ENCODE results near the gene ATRIP.
"Not testable (repeated sequence)": the region's sequence is repeated elsewhere in the genome, so short reads cannot be mapped to it uniquely, and the experiment has no call there.

ATRIP gene

DNA sequence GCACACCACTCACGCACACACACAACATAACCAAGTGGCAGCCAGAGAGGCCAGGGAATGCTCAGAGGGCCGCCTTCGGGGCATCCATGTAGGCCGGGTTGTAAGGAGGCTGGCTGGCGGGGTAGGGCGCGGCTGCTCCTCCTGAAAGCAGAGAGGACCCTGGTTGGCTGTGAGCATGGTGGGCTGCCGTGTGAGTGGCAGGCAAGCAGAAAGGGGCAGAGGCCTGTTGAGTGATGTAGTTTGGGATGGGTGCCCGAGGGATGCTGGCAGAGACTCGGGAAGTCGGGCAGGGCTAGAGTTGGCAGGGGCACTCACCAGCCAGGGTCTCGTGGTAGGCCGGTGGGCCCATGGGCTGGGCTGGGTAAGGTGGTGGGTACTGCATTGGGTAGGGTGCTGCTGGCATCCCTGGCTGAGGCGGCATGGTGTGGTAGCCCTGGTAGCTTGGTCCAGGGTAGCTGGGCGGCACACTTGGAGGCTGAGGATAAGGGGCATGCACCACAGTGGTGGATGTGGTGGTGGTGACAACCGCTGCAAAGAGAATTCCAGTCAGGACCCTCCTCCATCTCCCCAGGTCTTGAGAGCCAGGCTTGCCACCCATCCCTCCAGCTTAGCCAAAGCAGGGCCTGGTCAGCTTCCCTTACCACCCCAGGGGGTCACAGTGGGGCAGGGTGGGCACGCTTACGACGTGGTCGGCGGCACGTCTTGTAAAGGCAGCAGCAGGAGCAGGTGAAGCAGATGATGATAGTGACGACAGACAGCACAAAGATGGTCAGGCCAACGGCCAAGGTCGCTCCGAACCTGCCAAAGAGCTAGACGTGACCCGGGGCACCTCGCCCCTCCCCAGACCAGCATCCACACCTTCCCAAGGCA, 22.7 kb downstream of the ATRIP start:
- no peak for DNase-seq (ENCODE audit: low read depth)

- DNase-seq (ENCODE audit: low read depth) = no peak
Observed at GRCh38 chr3:48470286-48470685, 23.7 kb downstream of the ATRIP start.

DNA sequence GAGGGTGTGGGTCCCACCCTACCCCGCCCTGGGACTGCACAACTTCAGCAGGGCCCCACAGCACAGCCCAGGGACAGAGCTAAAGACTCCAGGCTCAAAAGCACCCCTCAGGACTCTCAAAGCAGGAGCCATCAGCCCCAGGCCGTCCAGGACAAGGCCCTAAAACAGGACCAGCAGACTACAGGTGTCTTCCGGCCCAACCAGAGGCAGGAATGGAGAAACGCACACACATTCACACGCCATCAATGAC, 26.1 kb downstream of the ATRIP start:
- peak; percentile 19 for DNase-seq (ENCODE audit: low read depth)

GRCh38 chr3:48472923-48473616, 26.5 kb downstream of the ATRIP start:
- DNase-seq (ENCODE audit: low read depth) = peak; percentile 86

DNA sequence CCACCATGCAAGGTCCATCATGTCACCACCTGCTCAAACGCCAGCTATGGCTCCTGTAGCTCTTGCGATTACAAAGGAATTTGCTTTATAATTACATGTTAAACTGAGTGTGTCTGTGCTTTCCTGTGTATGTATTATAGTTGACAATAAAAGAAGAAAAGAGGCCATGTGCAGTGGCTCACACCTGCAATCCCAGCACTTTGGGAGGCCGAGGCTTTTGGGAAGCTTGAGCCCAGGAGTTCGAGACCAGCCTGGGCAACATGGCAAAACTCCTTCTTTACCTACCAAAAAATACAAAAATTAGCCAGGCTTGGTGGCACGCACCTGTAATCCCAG, 27.0 kb downstream of the ATRIP start:
- no peak for DNase-seq (ENCODE audit: low read depth)

- not testable (repeated sequence) for DNase-seq (ENCODE audit: low read depth)
Observed at GRCh38 chr3:48474031-48474430, 27.5 kb downstream of the ATRIP start.

GRCh38 chr3:48474619-48475018, 28.1 kb downstream of the ATRIP start:
- DNase-seq (ENCODE audit: low read depth) = no peak

DNA sequence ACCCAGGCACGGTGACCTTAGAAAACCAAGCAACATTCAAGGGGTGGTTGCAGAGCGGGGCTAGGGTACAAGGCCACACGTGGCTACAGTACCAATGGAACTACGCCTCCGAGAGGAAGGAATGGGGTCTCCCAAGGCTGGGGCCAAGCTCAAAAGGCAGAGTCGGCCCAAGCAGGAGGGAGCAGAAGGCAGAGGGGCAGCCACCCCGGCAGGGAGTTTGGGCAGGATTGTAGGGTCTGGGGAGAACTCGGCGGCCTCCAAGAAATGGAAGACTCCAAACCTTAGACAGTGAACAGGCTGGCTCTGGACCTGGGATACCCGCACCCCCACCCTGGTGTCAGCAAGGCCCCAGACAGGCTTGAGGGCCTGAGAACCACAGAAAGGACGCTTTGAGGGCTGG, 28.7 kb downstream of the ATRIP start:
- DNase-seq (ENCODE audit: low read depth) = no peak

DNA sequence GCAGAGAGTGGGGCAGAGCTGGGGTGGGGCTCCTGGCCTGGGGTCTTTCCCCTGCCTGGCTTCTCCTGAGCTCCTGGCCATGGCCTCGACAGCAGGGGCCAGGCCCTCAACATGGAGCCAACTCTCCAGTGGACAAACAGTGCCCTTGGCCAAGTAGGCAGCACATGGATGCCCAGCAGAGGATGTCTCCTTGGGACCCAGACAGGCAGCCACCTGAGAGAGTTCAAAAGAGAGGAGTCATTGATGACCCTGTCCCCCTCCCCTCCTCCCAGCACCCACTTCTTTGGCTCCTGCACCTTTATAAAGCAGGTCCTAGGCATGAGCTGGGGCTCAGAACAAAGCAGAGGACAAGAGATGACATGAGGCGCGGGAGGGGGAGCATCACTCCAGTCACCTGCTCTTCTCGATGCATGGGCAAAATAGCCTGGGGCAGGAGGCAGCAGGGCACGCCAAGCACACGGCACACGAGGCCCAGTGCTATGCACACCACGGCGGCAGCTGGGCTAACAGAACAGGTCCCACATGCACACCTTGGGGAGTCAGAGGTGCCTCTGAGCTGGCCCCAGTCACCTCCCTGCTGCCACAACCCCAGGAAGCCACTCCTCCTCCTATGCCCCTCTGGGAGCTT, 30.0 kb downstream of the ATRIP start:
- no peak for DNase-seq (ENCODE audit: low read depth)

- no peak for DNase-seq (ENCODE audit: low read depth)
Observed at GRCh38 chr3:48477959-48478520, 31.5 kb downstream of the ATRIP start.

DNA sequence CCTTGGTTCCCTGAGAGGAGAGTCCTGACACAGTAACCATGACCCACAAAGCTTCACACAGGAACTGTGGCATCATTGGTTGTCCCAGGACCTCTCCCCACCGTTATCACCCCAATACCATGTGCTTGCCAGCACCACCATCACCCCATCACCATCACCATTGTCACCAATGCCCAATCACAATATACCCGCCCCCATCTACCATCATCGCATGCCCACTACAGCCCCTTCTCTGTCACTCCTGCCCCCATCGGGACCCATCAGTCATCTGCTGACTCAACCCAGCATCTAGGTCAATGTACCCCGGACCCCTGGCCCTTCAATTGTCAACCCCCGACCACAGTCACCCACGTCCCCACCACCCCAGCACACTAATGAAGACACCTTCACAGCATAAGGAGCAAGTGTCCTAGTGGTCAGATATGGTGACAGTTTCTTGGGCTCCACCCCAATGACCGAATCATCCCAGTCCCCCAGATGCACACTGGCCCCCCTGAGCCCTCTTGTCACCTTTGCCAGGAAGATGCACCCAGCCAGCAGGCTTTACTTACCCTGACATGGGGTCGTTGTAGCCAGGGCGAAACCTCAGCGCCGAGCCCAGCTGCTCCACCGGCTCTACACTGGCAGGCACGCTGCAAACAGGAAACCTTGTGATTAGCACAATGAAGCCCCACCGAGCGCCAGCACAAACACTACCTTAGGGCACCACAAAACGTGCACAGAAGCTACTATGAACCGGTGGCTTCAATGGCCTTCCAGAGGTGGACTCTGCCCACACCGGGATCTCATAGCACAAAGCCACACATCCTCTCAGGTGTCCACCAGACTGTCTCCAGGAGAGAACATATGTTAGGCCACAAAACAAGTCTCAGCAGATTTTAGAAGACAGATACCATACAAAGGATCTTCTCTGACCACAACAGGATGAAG, 32.4 kb downstream of the ATRIP start:
- no peak for DNase-seq (ENCODE audit: low read depth)

DNA sequence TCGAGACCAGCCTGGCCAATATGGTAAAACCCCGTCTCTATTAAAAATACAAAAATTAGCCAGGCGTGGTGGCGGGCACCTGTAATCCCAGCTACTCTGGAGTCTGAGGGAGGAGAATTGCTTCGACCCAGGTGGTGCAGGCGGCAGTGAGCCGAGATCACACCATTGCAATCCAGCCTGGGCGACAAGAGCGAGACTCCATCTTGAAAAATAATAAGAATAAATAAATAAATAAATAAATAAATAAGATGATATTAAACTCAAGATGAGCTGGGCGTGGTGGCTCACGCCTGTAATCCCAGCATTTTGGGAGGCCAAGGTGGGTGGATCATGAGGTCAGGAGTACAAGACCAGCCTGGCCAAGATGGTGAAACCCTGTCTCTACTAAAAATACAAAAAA, 34.4 kb downstream of the ATRIP start:
- not testable (repeated sequence) for DNase-seq (ENCODE audit: low read depth)

DNA sequence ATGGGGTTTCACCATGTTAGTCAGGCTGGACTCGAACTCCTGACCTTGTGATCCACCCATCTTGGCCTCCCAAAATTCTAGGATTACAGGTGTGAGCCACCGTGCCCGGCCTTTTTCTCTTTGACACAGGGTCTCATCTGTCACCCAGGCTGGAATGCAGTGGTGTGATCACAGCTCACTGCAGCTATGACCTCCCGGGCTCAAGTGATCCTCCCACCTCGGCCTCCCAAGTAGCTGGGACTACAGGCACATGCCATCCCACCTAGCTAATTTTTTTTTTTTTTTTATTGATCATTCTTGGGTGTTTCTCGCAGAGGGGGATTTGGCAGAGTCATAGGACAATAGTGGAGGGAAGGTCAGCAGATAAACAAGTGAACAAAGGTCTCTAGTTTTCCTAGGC, 36.3 kb downstream of the ATRIP start:
- not testable (repeated sequence) for DNase-seq (ENCODE audit: low read depth)

GRCh38 chr3:48486952-48487351, 40.4 kb downstream of the ATRIP start:
- DNase-seq (ENCODE audit: low read depth) = no peak

- DNase-seq (ENCODE audit: low read depth) = no peak
Observed at GRCh38 chr3:48492461-48493202, 46.1 kb downstream of the ATRIP start.

DNA sequence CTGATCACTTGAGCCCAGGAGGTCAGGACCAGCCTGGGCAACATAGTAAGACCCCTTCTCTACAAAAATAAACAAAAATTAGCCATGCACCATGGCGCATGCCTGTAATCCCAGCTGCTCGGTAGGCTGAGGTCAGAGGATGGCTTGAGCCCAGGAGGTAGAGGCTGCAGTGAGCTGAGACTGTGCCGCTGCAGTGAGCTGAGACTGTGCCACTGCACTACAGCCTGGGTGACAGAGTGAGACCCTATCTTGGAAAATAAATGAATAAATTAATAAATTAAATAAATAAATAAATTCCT, 46.6 kb downstream of the ATRIP start:
- DNase-seq (ENCODE audit: low read depth) = no peak

GRCh38 chr3:48500656-48501055, 54.1 kb downstream of the ATRIP start:
- no peak for DNase-seq (ENCODE audit: low read depth)

DNA sequence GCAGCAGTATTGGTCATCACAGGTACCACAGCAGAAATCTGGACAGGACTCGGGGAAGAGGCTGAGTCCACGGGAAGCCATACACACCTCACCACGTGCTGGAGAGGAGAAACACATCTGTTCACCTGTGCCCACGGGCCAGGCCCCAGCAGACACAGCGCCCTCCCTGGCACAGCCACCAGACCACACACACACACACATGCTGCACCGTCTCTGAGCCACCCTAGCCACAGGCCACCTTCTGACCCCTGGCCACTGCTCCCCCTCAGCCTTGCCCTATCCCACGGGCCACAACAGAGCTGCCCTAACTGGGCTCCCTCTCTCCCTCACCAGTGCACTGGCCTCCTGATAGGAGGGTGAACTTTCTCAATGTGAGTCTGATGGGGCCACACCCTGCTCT, 54.7 kb downstream of the ATRIP start:
- no peak for DNase-seq (ENCODE audit: low read depth)

GRCh38 chr3:48502121-48502520, 55.6 kb downstream of the ATRIP start:
- DNase-seq (ENCODE audit: low read depth) = no peak

DNA sequence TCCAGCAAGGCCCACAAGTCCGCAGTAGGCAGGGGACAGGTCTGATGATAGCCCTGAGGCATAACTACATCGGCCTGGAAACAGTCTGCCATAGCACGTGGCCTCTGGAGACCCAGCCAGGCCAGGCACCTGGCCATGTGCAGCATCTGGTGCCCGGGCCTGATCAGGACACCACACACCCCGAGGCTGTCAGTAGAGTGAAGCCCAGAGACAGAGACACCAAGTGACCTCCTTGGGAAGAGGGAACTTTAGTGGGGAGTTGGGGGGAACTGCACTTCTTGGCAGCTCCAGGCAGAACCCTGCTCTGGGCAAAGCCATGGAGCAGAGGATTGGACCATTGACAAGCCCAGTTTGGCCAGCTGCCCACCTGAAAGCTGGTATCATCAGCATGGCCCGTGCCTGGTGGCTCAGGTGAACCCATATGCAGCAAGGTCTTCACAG, 56.2 kb downstream of the ATRIP start:
- no peak for DNase-seq (ENCODE audit: low read depth)

DNA sequence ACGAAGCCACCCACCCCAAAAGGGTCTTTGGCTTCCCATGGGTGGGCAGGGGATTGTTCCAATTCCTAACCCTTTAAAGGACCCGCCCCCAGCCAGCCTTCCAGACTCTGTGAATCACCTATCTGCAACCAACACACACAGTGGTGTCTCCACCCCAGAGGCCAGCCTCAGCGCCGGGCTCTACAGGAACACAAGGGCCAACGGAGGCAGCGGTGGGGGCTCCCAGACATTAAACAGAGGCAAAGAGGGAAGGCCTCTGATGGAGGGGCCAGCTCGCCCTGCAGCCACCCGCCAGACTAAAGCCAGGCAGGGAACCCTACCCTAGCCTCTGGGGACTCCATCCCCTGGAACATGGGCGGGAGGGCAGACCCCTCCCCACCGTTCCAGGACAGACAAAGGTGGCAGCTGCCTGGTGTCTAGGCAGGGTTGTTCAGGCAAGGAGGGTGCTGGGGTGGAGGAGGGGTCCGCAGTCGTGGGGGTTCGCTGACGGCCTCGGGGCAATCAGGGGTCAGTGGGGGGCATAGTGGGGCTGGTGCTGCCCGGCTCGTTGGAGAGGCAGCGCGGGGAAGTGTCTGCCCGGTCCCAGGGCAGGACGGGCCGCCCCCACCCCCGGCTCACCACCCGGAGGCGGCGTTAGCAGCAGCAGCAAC, 57.0 kb downstream of the ATRIP start:
- DNase-seq (ENCODE audit: low read depth) = no peak

All from stimulated activated CD8-positive, alpha-beta memory T cell treated with anti-CD3 and anti-CD28 coated beads, Interleukin-7, amount 100 ng/mL, for 24 hours (primary cell).